ENCODE measurements around the gene INSYN2B.

DNA sequence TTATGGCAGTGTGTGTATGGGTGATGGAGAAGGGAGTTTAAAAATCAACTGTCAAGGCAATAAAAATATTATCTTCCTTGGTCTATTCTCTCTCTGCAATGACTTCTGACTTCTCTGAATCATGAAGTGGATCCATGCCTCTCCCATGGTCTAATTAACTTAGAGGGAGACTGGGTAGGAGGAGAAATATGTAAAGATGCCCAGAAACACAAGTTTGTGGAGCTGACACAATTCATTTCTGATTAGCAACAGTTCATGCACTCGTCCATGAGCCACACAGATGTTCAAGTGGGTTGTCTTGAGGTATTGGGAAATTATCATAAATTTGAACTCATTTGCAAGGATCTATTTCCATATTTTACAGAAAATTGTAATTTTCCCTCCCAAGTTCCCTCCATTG is 38.1 kb downstream of the INSYN2B start:
- TF ChIP-seq GATA2 (IDR thresholded peaks at IDR 0.05; ENCODE audit: low read depth, low read length) (no peak), GATA3 (IDR thresholded peaks at IDR 0.05; ENCODE audit: low read depth, low read length) (no peak)

All from SH-SY5Y (cell line).